Ovary (tissue), 3 donors: ENCODE data around the gene NRXN3.

ENCODE experiments used
- CTCF ChIP-seq, 3 donors: fragments of 450-650 bp in 2 of 3; fragments of 200-600 bp in 1 of 3; IDR thresholded peaks; one replicate each; pipeline versions ENCODE4 v1.5.1 to v1.8.0; 2016 to 2022; ENCODE audit warnings: antibody characterized with exemption in 3 of 3, mild to moderate bottlenecking in 1 of 3
- EP300 ChIP-seq: sonication (generic); formaldehyde crosslinking; IDR thresholded peaks from one replicate; pipeline ENCODE4 v1.6.1; 2017; ENCODE audit warnings: antibody characterized with exemption
- POLR2A ChIP-seq: fragments of 450-650 bp; IDR thresholded peaks from one replicate; pipeline ENCODE4 v1.6.1; 2017; ENCODE audit warnings: antibody characterized with exemption, mild to moderate bottlenecking, moderate library complexity
- donor health status: DM: no; HTN: no; CAD: no.

DNA sequence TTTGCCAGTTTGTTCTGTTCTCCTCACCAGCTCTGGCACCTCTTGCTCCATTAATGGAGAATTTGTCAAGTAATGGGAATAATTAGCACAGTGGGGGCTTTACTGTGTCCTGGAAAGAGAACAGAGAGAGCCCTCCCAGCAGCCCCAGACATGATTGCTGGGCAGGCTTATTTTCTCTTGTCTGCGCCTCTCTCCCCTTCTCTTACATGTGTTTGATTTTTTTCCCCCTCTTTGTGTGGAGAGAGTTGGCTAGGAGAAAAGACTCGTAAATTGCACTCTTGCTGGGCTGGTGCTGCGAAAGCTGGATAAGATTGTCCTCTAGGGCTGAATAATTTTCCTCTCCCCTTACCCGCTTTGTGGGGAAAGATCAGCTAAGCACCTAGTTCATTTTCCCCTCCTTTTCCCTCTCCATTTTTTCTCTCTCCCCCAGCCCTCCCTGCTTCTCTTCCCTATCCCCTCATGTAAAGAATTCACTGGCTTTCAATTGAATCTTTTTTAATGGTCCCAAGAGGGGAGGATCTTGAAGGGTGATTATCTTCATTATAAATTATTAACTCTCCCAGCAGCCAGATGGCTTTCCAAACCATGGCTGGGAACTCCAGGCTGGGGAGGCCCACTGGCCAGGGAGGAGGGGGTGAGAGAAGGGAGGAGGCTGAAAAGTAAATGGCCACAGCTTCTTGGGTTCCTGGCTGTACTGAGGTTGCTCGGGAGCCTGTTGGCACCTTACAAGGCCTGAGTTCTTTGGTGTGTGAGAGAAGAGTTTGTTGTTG lies 62.2 kb downstream of the NRXN3 start:
- TF ChIP-seq CTCF (IDR thresholded peaks at IDR 0.05) (no peak), POLR2A (no peak), EP300 (no peak)
